Adrenal gland (tissue), 12 donors: ENCODE results near the gene ZFP1. TPM values are rescaled to one million over a fixed set of nuclear protein-coding genes. Genes with fewer than 3 reads are reported as not detected.
"Not testable (repeated sequence)": the region's sequence is repeated elsewhere in the genome, so short reads cannot be mapped to it uniquely, and the experiment has no call there.

Experiments used
- DNase-seq, 7 donors: peaks; one replicate each; pipeline ENCODE4 v3.0.0-alpha.2; 2019 to 2020
- H3K27ac ChIP-seq, 5 donors: fragments of 200-600 bp; sonication (generic) in 4 of 5; 1 replicate in 3 of 5; 2 replicates in 2 of 5; pipeline versions ENCODE4 v1.5.1 to v1.8.0; 2016 to 2020; ENCODE audit warnings: mild to moderate bottlenecking in 1 of 5
- H3K27me3 ChIP-seq: fragments of 200-600 bp; 2 replicates; pipeline ENCODE4 v1.8.0; 2021
- H3K36me3 ChIP-seq, 2 donors: fragments of 200-600 bp; replicated peaks in 1 of 2; 1 replicate in 1 of 2; 2 replicates in 1 of 2; pipeline versions ENCODE4 v1.5.1 to v1.8.0; 2018 to 2022
- H3K4me1 ChIP-seq, 2 donors: fragments of 200-600 bp; replicated peaks in 1 of 2; 1 replicate in 1 of 2; 2 replicates in 1 of 2; pipeline versions ENCODE4 v1.5.1 to v1.8.0; 2018 to 2021
- H3K4me3 ChIP-seq, 4 donors: fragments of 200-600 bp; sonication (generic) in 3 of 4; one replicate each; pipeline ENCODE4 v1.5.1; 2016 to 2018
- H3K9me3 ChIP-seq, 3 donors: fragments of 200-600 bp; sonication (generic) in 1 of 3; replicated peaks in 1 of 3; 1 replicate in 2 of 3; 2 replicates in 1 of 3; pipeline versions ENCODE4 v1.5.1 to v1.8.0; 2016 to 2021
- POLR2A ChIP-seq, 2 donors: fragments of 450-650 bp; IDR thresholded peaks; one replicate each; pipeline ENCODE4 v1.6.1; 2017; ENCODE audit warnings: antibody characterized with exemption in 2 of 2, mild to moderate bottlenecking in 2 of 2, moderate library complexity in 1 of 2
- WGBS, 4 donors: extraction: QIAGEN DNeasy Blood & Tissue Kit in 2 of 4; methylation state at CpG; one replicate each; pipeline versions ENCODE4 v1.1.5 to v1.1.7; 2013 to 2017; 5-methylcytosine and 5-hydroxymethylcytosine counted together
- intact Hi-C, 2 donors: fragments of 100-400 bp; cut with DNase I; formaldehyde crosslinking; loops; one replicate each; pipeline versions ENCODE4 v1.14.1 to v1.15.0; 2022 to 2023
- polyA plus RNA-seq, 3 donors: library from polyadenylated mRNA; stranded (reverse); fragments of 200-250 nt in 2 of 3; fragments of 350-450 nt in 1 of 3; fragmentation: Illumina TruSeq in 1 of 3; extraction: RNeasy Lipid Tissue Mini Kit (QIAGEN cat#74804) in 1 of 3; gene quantifications; one replicate each; pipeline ENCODE4 v1.2.3, GENCODE V29; 2013 to 2014
- total RNA-seq, 9 donors: library from RNA; depleted of rRNA in 4 of 9; stranded (reverse); fragments of >200 nt in 4 of 9; fragments of 120-200 nt in 1 of 9; fragmentation: NEBNext Ultra II Directional in 1 of 9; extraction: Animal tissue kit (Norgen Biotek cat#: 25700) in 1 of 9; gene quantifications; one replicate each; pipeline versions ENCODE4 v1.1.0 to v1.2.4, GENCODE V29; 2013 to 2023
- TF ChIP-seq, protein P1 (sequence below), 6 experiments: fragments of 450-650 bp in 4 of 6; fragments of 200-600 bp in 2 of 6; sonication (generic) in 1 of 6; IDR thresholded peaks; 1 replicate in 5 of 6; 2 replicates in 1 of 6; pipeline versions ENCODE4 v1.5.1 to v1.8.0; 2016 to 2021; ENCODE audit warnings: antibody characterized with exemption in 6 of 6, mild to moderate bottlenecking in 2 of 6, moderate library complexity in 1 of 6
- donor health status: healthy with polysubstance abuse.
- donor health status: Bipolar disorder and iron deficiency.
- donor health status: DM: yes; HTN: yes; CAD: no.
- donor health status: DM: no; HTN: no; CAD: no.
- donor health status: DM: no; HTN: no; CAD: no.
- donor health status: DM: yes; HTN: yes; CAD: no.

The ZFP1 gene
- total and polyA plus RNA-seq, 12 donors, result 4.5 to 15.1 (median 8.7) TPM

DNA sequence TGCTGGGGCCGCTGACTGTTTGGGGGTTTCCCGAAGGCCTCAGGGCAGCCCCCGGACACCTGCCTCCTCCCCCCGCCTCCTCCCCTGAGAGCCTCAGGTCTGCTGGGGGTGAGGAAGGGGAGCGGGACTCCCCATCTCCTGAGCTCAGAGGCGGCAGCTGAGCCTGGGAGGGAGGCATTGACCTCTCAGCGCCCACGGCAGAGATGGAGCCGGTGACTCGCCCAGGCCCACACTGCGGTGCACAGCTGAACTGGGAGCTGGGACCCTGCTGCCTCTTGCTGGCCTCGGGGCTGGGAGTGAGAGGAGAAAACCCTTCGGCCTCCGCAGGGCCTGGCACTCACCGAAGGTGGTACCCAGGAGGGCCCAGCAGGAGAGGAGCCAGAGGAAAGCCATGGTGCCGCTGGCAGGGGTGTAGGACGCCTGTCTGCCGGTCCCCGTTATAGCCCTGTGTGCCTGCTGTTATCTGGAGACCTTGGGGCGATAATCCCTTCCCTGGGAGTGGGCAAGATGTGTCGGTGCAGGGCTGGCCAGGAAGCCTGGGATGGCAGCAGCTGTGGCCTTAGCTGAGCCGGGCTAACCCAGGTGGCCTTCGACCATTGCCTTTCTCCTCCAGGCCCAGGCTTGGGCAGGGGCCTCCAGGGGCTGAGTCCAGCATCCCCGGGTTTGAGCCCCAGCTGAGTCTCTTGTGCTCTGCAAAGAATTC is 58.6 kb downstream of the ZFP1 start, which contains the start of gene CTRB2:
TSS of gene CTRB2 (minus strand) at position 413 of the 703 bp plus-strand sequence. CDS start at position 393, 20 bp downstream.
- 61 to 69% (median 68%) methylated on average over 7 to 24 of the region's 24 CpGs for WGBS, 4 donors
- TF ChIP-seq, protein P1, sequence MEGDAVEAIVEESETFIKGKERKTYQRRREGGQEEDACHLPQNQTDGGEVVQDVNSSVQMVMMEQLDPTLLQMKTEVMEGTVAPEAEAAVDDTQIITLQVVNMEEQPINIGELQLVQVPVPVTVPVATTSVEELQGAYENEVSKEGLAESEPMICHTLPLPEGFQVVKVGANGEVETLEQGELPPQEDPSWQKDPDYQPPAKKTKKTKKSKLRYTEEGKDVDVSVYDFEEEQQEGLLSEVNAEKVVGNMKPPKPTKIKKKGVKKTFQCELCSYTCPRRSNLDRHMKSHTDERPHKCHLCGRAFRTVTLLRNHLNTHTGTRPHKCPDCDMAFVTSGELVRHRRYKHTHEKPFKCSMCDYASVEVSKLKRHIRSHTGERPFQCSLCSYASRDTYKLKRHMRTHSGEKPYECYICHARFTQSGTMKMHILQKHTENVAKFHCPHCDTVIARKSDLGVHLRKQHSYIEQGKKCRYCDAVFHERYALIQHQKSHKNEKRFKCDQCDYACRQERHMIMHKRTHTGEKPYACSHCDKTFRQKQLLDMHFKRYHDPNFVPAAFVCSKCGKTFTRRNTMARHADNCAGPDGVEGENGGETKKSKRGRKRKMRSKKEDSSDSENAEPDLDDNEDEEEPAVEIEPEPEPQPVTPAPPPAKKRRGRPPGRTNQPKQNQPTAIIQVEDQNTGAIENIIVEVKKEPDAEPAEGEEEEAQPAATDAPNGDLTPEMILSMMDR (IDR thresholded peaks at IDR 0.05), result no peak
- TF ChIP-seq POLR2A (IDR thresholded peaks at IDR 0.05), result no peak
- H3K27ac ChIP-seq, result no peak within 1 kb of the TSS
- no peaks in the 10 kb centered on the region for H3K36me3 ChIP-seq
- H3K27me3 ChIP-seq, result no peaks in the 10 kb centered on the region
- intact Hi-C loops, result loop anchor here (1.0 to 2.0 kb wide), 2 partner anchors 17 to 18 kb away; no protein-coding TSS in a partner anchor
- no peaks in the 10 kb centered on the region for H3K9me3 ChIP-seq
- no peaks in the 10 kb centered on the region for H3K4me1 ChIP-seq
- peak in 1 of 7 donors; percentile 32 for DNase-seq
- H3K4me3 ChIP-seq, result no peak within 1 kb of the TSS

DNA sequence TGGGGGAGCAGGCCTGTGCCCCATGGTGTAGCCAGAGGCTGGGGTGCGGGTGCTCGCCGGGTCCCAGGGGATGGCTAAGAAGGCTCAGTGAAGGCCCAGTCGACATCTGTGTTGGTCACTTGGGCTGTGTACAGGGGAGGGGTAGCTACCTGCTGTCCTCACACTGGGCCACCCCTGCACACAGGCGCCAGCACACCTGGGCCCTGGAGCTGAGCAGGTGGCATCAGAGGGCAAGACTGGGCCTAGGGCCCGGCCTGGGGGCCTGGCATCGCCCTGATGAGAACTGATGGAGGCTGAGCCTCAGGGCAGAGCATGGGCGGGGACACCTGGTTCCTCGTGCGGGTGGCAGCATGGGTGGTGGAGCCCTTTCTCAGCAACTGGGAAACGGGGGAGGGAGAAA is 59.5 kb downstream of the ZFP1 start:
- WGBS, 4 donors, result 87 to 91% (median 90%) methylated on average over 9 to 11 of the region's 11 CpGs
- H3K9me3 ChIP-seq, result no peaks in the 10 kb centered on the region
- no peaks in the 10 kb centered on the region for H3K4me1 ChIP-seq
- no peak overlapping the region for H3K4me3 ChIP-seq
- TF ChIP-seq POLR2A (IDR thresholded peaks at IDR 0.05), result no peak
- TF ChIP-seq, protein P1 (IDR thresholded peaks at IDR 0.05), result no peak
- no peaks in the 10 kb centered on the region for H3K36me3 ChIP-seq
- no peak for DNase-seq
- intact Hi-C loops, result loop anchor here in 1 of 2 donors (2.0 kb wide), 1 partner anchor 17 kb away; no protein-coding TSS in a partner anchor
- H3K27ac ChIP-seq, result no peak overlapping the region
- no peaks in the 10 kb centered on the region for H3K27me3 ChIP-seq

DNA sequence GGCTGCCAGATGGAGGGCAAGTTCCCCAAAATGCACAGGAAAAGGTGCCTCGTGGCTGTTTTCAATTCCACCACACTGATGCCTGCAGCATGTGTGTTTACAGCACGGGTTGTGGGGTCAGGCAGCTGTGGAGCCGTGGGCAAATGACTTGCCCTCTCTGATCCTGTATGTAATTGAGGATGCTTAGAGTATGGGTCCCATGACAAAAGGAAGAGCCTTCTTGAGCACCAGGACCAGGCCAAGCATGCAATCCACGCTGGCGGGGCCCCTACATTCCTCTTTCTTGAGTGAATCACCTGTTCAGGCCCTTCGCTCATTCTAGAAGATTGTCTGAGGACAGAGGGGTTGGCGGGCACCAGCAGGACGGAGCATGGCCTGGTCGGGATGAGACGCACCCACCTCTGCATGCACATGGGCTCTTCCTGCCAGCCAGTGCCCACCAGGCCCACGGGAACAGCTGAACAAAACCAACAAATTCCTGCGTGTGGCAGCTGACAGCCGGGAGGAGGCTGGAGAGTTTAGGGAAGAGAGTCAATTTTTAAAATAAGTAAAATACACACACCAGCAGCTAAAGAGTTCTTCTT is 60.0 kb downstream of the ZFP1 start:
- TF ChIP-seq, protein P1 (IDR thresholded peaks at IDR 0.05), result no peak
- no peak for TF ChIP-seq POLR2A (IDR thresholded peaks at IDR 0.05)
- no peaks in the 10 kb centered on the region for H3K36me3 ChIP-seq
- no peaks in the 10 kb centered on the region for H3K27me3 ChIP-seq
- H3K9me3 ChIP-seq, result no peaks in the 10 kb centered on the region
- no peak for DNase-seq
- 83 to 87% (median 85%) methylated on average over 13 of the region's 13 CpGs for WGBS, 4 donors
- intact Hi-C loops, result no loop called here
- H3K4me3 ChIP-seq, result no peak overlapping the region
- no peaks in the 10 kb centered on the region for H3K4me1 ChIP-seq
- no peak overlapping the region for H3K27ac ChIP-seq

DNA sequence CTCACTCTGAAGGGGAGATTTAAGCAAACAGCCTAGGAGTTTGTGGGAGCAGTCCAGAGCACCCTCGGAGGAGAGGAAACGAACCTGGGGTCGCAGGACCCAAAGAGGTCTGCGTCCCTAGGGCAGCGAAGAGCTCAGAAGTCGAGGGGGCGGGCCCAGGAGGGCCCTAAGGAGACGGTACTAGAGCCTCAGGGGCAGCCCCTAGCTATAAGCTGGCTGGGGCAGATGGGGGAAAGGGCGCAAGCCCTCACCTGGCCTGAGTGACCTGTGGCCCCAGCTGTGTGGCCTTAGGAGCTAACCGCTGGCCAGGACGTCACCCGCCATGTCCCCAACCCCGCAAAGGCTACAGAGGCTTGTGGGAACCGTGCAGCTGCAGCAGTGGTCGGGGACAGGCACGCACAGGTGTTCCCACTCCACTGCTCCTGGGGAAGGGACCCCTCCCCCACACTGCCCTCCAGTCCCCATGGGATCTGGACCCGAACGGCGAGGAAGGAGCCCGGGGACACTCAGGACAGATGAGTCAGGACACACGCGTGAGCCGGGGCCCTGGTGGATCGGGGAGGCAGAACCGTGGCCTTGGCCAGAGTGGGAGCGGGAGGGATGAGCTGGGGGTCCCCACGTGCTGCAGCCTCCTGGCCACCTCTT is 60.7 kb downstream of the ZFP1 start:
- intact Hi-C loops, result no loop called here
- H3K36me3 ChIP-seq, result no peaks in the 10 kb centered on the region
- 81 to 87% (median 86%) methylated on average over 15 to 27 of the region's 27 CpGs for WGBS, 4 donors
- no peak for DNase-seq
- H3K27me3 ChIP-seq, result no peaks in the 10 kb centered on the region
- no peak overlapping the region for H3K4me3 ChIP-seq
- H3K9me3 ChIP-seq, result no peaks in the 10 kb centered on the region
- H3K27ac ChIP-seq, result no peak overlapping the region
- no peaks in the 10 kb centered on the region for H3K4me1 ChIP-seq
- TF ChIP-seq, protein P1 (IDR thresholded peaks at IDR 0.05), result no peak
- no peak for TF ChIP-seq POLR2A (IDR thresholded peaks at IDR 0.05)

DNA sequence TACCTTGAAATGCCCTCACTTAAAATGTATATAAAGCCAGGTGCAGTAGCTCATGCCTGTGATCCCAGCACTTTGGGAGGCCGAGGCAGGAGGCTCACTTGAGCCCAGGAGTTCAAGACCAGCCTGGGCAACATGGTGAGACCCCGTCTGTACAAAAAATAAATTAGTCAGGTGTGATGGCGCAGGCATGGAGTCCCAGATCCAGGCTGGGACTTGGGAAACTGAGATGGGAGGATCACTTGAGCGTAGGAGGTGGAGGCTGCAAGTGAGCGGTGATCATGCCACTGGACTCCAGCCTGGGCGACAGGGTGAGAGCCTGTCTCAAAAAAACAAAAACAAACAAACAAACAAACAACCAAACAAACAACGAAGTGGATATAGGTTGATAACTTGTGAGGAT is 61.2 kb downstream of the ZFP1 start:
- WGBS, 4 donors, result 84 to 92% (median 90%) methylated on average over 7 of the region's 7 CpGs

More for the DNA sequence above, 61.2 kb downstream of the ZFP1 start:
- H3K9me3 ChIP-seq, H3K36me3 ChIP-seq, H3K4me3 ChIP-seq, H3K27me3 ChIP-seq, intact Hi-C loops, H3K27ac ChIP-seq, H3K4me1 ChIP-seq, DNase-seq: not testable (repeated sequence)
